Neutrophil (primary cell): Measurements from ENCODE around the gene BHLHE40.
A peak's percentile ranks its signal among the peaks of the same experiment; 100 is the strongest.

Experiments
- H3K27ac ChIP-seq: fragments of 200-600 bp; sonication (generic); 2 replicates; pipeline ENCODE4 v1.5.1; 2016; ENCODE audit warnings: mild to moderate bottlenecking, moderate library complexity
- H3K27me3 ChIP-seq: fragments of 200-600 bp; sonication (generic); 2 replicates; pipeline ENCODE4 v1.6.0; 2016; ENCODE audit warnings: mild to moderate bottlenecking
- H3K36me3 ChIP-seq: fragments of 200-600 bp; sonication (generic); 2 replicates; pipeline ENCODE4 v1.5.1; 2017
- H3K4me1 ChIP-seq, 2 experiments: fragments of 200-600 bp in 1 of 2; sonication (generic) in 1 of 2; 1 replicate in 1 of 2; 2 replicates in 1 of 2; pipeline versions ENCODE4 v1.5.1 to v1.6.1; 2013 to 2016; ENCODE audit warnings: low read depth in 1 of 2, low read length in 1 of 2, mild to moderate bottlenecking in 1 of 2, moderate library complexity in 1 of 2; ENCODE audit not compliant: control insufficient read depth in 1 of 2, insufficient read depth in 1 of 2
- H3K4me3 ChIP-seq, 2 experiments: fragments of 200-600 bp in 1 of 2; sonication (generic) in 1 of 2; 1 replicate in 1 of 2; 2 replicates in 1 of 2; pipeline ENCODE4 v1.5.1; 2013 to 2016; ENCODE audit warnings: low read depth in 1 of 2, low read length in 1 of 2, mild to moderate bottlenecking in 1 of 2, moderate library complexity in 1 of 2
- H3K9me3 ChIP-seq: fragments of 200-600 bp; sonication (generic); 2 replicates; pipeline ENCODE4 v1.5.1; 2016
- TF ChIP-seq, protein P1 (sequence below): fragments of 200-600 bp; sonication (generic); IDR thresholded peaks from 2 replicates; pipeline ENCODE4 v1.5.1; 2016; ENCODE audit warnings: antibody characterized with exemption

Gene BHLHE40

DNA sequence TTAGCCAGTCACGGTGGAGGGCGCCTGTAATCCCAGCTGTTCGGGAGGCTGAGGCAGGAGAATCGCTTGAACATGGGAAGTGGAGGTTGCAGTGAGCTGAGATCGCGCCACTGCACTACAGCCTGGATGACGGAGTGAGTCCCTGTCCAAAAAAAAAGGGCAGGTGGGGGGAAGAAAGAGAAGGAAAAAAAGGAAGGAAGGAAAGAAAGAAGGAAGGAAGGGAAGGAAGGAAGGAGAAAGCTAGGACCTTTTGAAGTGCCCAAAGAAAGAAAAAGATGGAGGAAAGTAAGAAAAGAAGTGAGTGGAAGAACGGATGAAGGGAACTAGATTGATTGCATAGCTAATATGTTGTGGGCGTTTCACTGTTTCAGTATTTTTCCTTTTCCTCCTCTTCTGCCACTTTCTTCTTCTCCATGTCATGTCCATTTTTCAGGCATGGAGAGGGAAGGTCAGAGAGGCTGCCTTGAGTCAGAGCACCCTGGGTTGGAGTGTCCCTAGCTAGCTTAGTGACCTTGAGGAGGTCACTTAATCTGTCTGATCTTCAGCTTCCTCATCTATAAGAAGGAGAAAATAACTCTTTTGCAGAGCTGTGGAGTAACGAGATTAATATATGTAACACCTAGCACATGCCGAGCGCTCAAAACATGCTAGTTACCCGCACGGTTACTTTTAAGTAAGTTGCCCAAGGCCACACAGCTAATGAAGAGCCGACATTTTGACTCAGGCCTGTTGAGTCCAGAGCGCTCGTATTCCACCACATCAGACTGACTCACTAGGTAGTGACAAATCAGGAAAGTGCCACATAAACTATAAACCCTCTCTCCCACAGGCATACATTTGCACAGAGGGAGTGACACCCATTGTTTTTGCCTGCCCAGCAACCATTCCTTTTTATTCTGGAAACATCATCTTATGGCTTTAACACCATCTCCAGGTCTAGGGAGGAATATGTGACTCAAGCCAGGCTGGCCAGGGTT is 42.2 kb downstream of the BHLHE40 start:
- H3K36me3 ChIP-seq, result no peaks in the 10 kb centered on the region
- H3K27me3 ChIP-seq, result no peaks in the 10 kb centered on the region
- H3K4me3 ChIP-seq, result no peak overlapping the region
- H3K4me1 ChIP-seq, result peaks cover 44 to 45% of the 10 kb centered on the region in 2 experiments
- no peak overlapping the region for H3K27ac ChIP-seq
- TF ChIP-seq, protein P1, sequence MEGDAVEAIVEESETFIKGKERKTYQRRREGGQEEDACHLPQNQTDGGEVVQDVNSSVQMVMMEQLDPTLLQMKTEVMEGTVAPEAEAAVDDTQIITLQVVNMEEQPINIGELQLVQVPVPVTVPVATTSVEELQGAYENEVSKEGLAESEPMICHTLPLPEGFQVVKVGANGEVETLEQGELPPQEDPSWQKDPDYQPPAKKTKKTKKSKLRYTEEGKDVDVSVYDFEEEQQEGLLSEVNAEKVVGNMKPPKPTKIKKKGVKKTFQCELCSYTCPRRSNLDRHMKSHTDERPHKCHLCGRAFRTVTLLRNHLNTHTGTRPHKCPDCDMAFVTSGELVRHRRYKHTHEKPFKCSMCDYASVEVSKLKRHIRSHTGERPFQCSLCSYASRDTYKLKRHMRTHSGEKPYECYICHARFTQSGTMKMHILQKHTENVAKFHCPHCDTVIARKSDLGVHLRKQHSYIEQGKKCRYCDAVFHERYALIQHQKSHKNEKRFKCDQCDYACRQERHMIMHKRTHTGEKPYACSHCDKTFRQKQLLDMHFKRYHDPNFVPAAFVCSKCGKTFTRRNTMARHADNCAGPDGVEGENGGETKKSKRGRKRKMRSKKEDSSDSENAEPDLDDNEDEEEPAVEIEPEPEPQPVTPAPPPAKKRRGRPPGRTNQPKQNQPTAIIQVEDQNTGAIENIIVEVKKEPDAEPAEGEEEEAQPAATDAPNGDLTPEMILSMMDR, result no peak
- H3K9me3 ChIP-seq, result no peaks in the 10 kb centered on the region

DNA sequence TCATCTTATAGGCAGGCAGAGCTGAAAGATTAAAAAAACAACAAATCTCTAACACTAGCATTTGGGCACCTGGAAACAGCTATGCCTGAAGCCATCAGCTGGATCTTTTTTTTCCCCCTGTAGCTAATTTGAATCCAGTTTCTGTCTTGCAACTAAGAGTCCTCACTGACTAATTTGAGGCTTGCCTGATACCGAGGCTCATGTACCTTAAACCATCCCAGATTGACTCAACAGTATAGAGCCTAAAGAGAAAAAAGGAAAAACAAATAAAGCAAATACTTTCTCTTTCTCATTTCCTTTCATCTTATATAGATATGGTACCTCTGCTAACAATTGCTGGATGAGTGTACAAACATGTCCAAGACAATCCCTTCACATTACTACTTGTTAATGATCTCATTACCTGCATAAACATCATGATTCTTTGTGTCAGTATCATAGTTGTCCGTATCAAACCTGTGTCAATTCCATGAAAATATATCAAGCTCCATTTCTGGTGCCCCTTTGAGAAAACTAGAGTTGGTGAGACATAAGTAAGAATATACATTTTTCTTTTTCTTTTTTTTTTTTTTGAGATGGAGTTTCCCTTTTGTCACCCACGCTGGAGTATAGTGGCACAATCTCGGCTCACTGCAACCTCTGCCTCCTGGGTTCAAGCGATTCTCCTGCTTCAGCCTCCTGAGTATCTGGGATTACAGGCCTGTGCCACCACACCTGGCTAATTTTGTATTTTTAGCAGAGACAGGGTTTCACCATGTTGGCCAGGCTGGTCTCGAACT is 43.1 kb downstream of the BHLHE40 start:
- TF ChIP-seq, protein P1, result no peak
- no peak overlapping the region for H3K4me3 ChIP-seq
- no peak overlapping the region for H3K27ac ChIP-seq
- no peaks in the 10 kb centered on the region for H3K9me3 ChIP-seq
- H3K36me3 ChIP-seq, result no peaks in the 10 kb centered on the region
- peaks cover 42 to 45% of the 10 kb centered on the region in 2 experiments for H3K4me1 ChIP-seq
- H3K27me3 ChIP-seq, result no peaks in the 10 kb centered on the region

DNA sequence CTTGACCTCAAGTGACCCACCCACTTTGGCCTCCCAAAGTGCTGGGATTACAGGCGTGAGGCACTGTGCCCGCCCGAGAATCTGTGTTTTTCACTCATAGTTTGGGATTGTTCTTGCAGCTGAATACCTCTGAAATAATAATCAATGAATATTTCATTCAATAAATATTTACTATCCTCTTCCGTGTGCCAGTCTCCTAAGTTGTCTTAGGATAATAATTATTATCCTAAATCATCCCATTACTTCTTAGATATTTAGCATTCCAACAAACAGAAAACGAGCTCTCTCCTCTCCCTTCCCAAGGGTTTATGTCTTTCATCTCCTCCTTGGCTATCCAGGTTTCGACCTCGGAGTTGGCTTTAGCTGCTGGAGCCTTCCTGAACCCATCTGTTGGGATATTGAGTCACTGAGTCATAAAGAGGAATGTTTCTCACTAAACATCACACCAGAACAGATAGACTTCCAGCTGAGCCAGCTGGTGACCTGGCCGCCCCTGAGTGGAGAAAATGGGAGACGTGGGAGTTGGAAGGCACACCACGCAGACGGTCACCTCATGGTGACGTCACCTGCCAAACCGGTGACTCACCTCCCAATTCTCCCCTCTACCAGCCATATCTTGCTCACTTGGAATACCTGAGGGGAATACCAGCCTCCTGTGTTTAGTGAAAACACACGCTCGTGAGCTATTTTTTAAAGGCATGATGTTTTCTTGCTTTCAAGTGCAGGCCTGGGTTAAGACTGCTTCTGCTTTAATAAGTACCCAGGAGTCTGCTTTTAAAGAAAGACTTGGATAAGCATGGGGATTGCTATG is 43.9 kb downstream of the BHLHE40 start:
- Histone ChIP-seq H3K27me3 (no peaks in the 10 kb centered on the region), H3K9me3 (no peaks in the 10 kb centered on the region), H3K4me3 (no peak overlapping the region), H3K4me1 (peaks cover 41 to 43% of the 10 kb centered on the region in 2 experiments), H3K36me3 (no peaks in the 10 kb centered on the region), H3K27ac (no peak overlapping the region)
- TF ChIP-seq, protein P1, result no peak

DNA sequence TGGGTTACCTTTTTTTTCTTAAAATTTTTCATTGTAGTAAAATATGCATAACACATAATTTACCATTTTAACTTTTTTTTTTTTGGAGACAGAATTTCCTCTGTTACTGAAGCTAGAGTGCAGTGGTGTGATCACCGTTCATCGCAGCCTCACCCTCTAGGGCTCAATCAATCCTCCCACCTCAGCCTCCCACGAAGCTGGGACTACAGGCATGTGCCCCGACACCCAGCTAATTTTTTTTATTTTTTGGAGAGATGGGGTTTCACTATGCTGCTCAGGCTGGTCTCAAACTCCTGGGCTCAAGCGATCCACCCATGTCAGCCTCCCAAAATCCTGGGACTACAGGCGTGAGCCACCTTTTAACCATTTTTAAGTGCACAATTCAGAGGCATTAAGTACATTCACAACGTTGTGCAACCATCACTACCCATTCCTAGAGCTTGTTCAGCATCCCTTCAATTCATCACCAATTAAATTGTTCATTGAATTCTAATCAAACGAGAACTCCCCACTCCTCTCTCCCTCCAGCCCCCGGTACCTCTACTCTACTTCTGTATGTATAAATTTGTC is 44.6 kb downstream of the BHLHE40 start:
- no peaks in the 10 kb centered on the region for H3K36me3 ChIP-seq
- no peaks in the 10 kb centered on the region for H3K27me3 ChIP-seq
- TF ChIP-seq, protein P1, result no peak
- no peak overlapping the region for H3K4me3 ChIP-seq
- no peaks in the 10 kb centered on the region for H3K9me3 ChIP-seq
- peaks cover 42 to 43% of the 10 kb centered on the region in 2 experiments for H3K4me1 ChIP-seq
- H3K27ac ChIP-seq, result no peak overlapping the region

DNA sequence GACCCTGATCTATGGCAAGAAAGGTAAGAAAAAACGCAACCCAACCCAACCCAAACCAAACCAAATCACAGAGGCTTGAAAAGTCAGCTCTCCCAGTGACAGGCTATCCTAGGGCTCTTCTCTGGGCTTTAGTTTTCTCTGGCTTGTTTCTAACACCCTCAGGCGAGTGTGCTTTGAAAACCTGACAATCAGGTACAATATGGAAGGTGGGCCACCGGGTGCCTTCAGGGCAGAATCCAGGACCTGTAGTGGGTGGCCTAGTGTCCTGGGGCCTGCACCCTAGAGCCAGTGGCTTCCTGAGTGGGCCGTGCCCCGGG is 46.8 kb downstream of the BHLHE40 start:
- Histone ChIP-seq H3K4me1 (peaks cover 37 to 45% of the 10 kb centered on the region in 2 experiments), H3K27me3 (no peaks in the 10 kb centered on the region), H3K9me3 (no peaks in the 10 kb centered on the region), H3K36me3 (no peaks in the 10 kb centered on the region), H3K27ac (peak overlapping the region; percentile 11), H3K4me3 (peak overlapping the region in 1 of 2 experiments; percentile 67)
- TF ChIP-seq, protein P1, result no peak
